ENCODE results near the gene SLC25A40. TPM values are rescaled to one million over a fixed set of nuclear protein-coding genes. Genes with fewer than 3 reads are reported as not detected.

SLC25A40 gene, protein sequence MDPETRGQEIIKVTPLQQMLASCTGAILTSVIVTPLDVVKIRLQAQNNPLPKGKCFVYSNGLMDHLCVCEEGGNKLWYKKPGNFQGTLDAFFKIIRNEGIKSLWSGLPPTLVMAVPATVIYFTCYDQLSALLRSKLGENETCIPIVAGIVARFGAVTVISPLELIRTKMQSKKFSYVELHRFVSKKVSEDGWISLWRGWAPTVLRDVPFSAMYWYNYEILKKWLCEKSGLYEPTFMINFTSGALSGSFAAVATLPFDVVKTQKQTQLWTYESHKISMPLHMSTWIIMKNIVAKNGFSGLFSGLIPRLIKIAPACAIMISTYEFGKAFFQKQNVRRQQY
- total RNA-seq: 6.6 and 10.7 TPM in 2 replicates

GRCh38 chr7:87876040-87876868 is at the start of gene SLC25A40, which contains the start of gene DBF4:
TSS of gene SLC25A40 (minus strand) at chr7:87876360. CDS start at chr7:87858727, 17,633 bp downstream.
TSS of gene DBF4 (plus strand) at chr7:87876493. CDS start at chr7:87876733, 240 bp downstream.

Other genes with a start within 250 kb of the SLC25A40 start
- under 0.01 TPM in 1 of 2 replicates, not detected in the other for gene RUNDC3B, start 248.0 kb downstream of the SLC25A40 start, total RNA-seq
- 5.3 and 54.5 TPM in 2 replicates for gene DBF4, start 133 bp upstream of the SLC25A40 start, total RNA-seq
- gene ADAM22, start 57.9 kb upstream of the SLC25A40 start, total RNA-seq: under 0.01 and 0.86 TPM in 2 replicates

Measured in placental pericyte (primary cell).